HG02943 (cell line): ENCODE data around the gene SAP130.

Experiments used
- ATAC-seq: cut with Tn5 transposase; IDR thresholded peaks from one replicate; pipeline ENCODE4 v1.9.1; 2021; ENCODE audit warnings: mild to moderate bottlenecking, low read depth, moderate library complexity; ENCODE audit not compliant: unreplicated experiment

The SAP130 gene

GRCh38 chr2:127901339-127902056 lies 126.4 kb downstream of the SAP130 start:
- no peak for ATAC-seq

DNA sequence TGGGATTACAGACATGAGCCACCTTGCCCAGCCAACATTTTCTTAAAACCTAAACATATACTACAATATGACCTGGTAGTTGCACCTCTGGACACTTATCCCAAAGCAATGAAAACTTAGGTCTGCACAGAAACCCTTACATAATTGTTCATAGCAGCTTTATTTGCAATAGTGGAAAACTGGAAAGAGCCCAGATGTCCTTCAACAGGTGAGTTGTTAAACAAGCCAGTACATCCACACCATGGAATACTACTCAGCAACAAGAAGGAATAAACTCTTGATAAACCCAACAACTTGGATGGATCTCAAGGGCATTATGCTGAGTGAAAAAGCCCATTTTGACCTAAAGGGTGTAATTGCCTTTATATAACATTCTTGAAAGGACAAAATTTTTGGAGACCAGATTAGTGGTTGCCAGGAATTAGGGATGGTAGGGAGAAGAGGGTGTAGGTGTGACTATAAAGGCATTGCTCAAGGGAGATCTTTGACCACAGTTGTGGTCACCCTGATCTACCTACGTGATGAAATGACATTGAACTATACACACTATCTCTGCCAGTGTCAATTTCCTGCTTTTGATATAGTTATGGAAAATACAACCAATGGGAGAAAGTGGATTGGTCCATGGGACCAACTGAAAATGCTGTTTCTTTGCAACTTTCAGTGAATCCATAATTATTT lies 130.2 kb downstream of the SAP130 start:
- no peak for ATAC-seq

DNA sequence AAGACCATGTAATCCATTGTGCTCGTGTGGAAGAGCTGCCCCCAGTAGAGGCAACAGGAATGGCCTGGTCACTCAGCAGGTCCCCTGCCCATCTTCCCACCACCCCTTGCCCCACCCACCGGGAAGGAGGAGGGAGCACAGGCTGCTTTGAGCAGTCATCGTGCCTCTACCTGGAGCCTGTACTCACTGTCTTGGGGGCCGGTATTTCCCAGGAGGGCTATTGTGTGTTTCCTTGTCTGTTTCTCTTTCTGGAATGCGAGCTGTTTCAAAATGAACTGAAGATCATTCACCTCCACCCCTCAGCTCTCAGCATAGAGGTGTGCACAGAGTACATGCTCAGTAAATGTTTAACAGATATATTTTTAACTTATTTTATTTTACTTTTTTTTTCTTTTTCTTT lies 134.4 kb downstream of the SAP130 start:
- no peak for ATAC-seq

DNA sequence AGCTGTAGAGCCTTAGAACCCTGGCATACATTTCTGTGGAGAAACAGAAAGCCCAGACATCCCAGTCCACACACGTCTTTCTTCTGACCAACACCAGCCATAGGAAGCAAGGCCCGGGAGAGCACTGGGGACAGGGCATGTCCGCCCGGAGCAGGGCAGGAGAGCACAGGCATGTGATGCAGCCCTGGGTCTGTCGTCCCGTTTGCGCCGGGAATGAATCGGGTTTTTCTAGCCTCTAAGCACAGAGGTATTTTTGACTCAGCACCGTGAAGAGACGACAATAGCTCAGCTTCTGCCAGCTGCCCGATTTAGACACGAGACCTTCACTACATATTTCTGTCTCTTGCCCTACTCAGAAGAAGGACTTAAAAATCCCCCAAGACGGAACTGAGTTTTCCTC lies 134.8 kb downstream of the SAP130 start:
- no peak for ATAC-seq

GRCh38 chr2:127891811-127892210 lies 136.0 kb downstream of the SAP130 start:
- no peak for ATAC-seq
